K562 (cell line): ENCODE measurements around the gene VRK3. TPM values are rescaled to one million over a fixed set of nuclear protein-coding genes. Genes with fewer than 3 reads are reported as not detected.

Experiments
- ARHGAP35 ChIP-seq: fragments of 450-650 bp; IDR thresholded peaks from 2 replicates; pipeline ENCODE4 v1.6.1; 2018; ENCODE audit not compliant: partially characterized antibody
- BDP1 ChIP-seq: IDR thresholded peaks from 3 replicates; pipeline ENCODE4 v1.6.1; 2011; ENCODE audit not compliant: insufficient read length, insufficient read depth
- GATAD2B ChIP-seq: fragments of 450-650 bp; IDR thresholded peaks from 2 replicates; pipeline ENCODE4 v1.6.1; 2017; ENCODE audit warnings: mild to moderate bottlenecking, borderline replicate concordance
- HMGN3 ChIP-seq: IDR thresholded peaks from 2 replicates; pipeline ENCODE4 v1.6.1; 2011; ENCODE audit warnings: borderline replicate concordance, low read depth, mild to moderate bottlenecking, mixed read lengths, low read length; ENCODE audit not compliant: insufficient read length; ENCODE audit errors: extremely low read depth
- MTA2 ChIP-seq: fragments of 450-650 bp; IDR thresholded peaks from 2 replicates; pipeline ENCODE4 v1.6.1; 2016; ENCODE audit warnings: low read depth
- OTX1 ChIP-seq: fragments of 450-650 bp; formaldehyde crosslinking; IDR thresholded peaks from 2 replicates; pipeline ENCODE4 v1.4.0; 2022; ENCODE audit warnings: mild to moderate bottlenecking
- PHB ChIP-seq: fragments of 250-450 bp; sonication (Bioruptor Pico); IDR thresholded peaks from 2 replicates; pipeline ENCODE4 v1.5.0; 2021
- RBM15 ChIP-seq: fragments of 200-400 bp; formaldehyde crosslinking; IDR thresholded peaks from 2 replicates; pipeline ENCODE4 v1.6.1; 2018; ENCODE audit warnings: mild to moderate bottlenecking, low read length, moderate library complexity; ENCODE audit not compliant: insufficient read depth
- RBM17 ChIP-seq: fragments of 200-400 bp; formaldehyde crosslinking; IDR thresholded peaks from 2 replicates; pipeline ENCODE4 v1.6.1; 2017; ENCODE audit warnings: low read depth, mild to moderate bottlenecking, low read length, borderline replicate concordance
- SRSF9 ChIP-seq: fragments of 200-400 bp; formaldehyde crosslinking; IDR thresholded peaks from 2 replicates; pipeline ENCODE4 v1.6.1; 2017; ENCODE audit warnings: low read depth, low read length, borderline replicate concordance
- ZNF253 ChIP-seq: fragments of 250-450 bp; sonication (Bioruptor Pico); conservative IDR thresholded peaks from 2 replicates; pipeline ENCODE4 v1.6.1; 2021; ENCODE audit warnings: mild to moderate bottlenecking
- polyA plus RNA-seq, 8 experiments: library from polyadenylated mRNA; depleted of rRNA in 4 of 8; stranded (reverse) in 5 of 8; unstranded in 3 of 8; fragments of >200 nt; fragmentation: Nextera tagmentation in 2 of 8; fragmentation: Illumina TruSeq in 1 of 8; extraction: Ambion mirVana in 2 of 8; extraction: Trizol in 1 of 8; gene quantifications; 2 replicates each; pipeline versions ENCODE4 v1.2.1 to v1.2.3, GENCODE V29; 2011 to 2014; ENCODE audit warnings: inconsistent platforms in 1 of 8, missing spikeins in 1 of 8
- total RNA-seq, 7 experiments: library from RNA; depleted of rRNA in 6 of 7; stranded (reverse); fragments of >200 nt in 6 of 7; fragmentation: Illumina TruSeq in 2 of 7; extraction: Trizol in 2 of 7; gene quantifications; 2 replicates each; pipeline versions ENCODE4 v1.2.1 to v1.2.3, GENCODE V29; 2011 to 2021; ENCODE audit warnings: low replicate concordance in 1 of 7
- TF ChIP-seq, protein P1 (sequence below): IDR thresholded peaks from 2 replicates; pipeline ENCODE4 v1.6.1; 2011; ENCODE audit warnings: borderline replicate concordance, low read depth, mild to moderate bottlenecking, moderate library complexity, low read length; ENCODE audit not compliant: insufficient read depth, poor library complexity, severe bottlenecking
- TF ChIP-seq, protein P2 (sequence below): fragments of 450-650 bp; formaldehyde crosslinking; IDR thresholded peaks from 2 replicates; pipeline ENCODE4 v1.4.0; 2020; ENCODE audit warnings: mild to moderate bottlenecking, moderate library complexity
- TF ChIP-seq, protein P3 (sequence below), 2 experiments: fragments of 450-650 bp; IDR thresholded peaks; 2 replicates each; pipeline ENCODE4 v1.6.1; 2018; ENCODE audit warnings: mild to moderate bottlenecking in 2 of 2, low read depth in 1 of 2; ENCODE audit not compliant: partially characterized antibody in 2 of 2
- TF ChIP-seq, protein P4 (sequence below): sonication (generic); formaldehyde crosslinking; IDR thresholded peaks from 2 replicates; pipeline ENCODE4 v1.4.0; 2020; ENCODE audit warnings: mild to moderate bottlenecking, missing genetic modification reagents
- TF ChIP-seq, protein P5 (sequence below): fragments of 450-650 bp; formaldehyde crosslinking; IDR thresholded peaks from 2 replicates; pipeline ENCODE4 v1.4.0; 2022; ENCODE audit warnings: mild to moderate bottlenecking, moderate library complexity

The VRK3 gene
- total and polyA plus RNA-seq, 9 of the 15 experiments (the other 6 are each of a cell fraction or from before 2014, with no cell fraction given) = 25.6 to 94.3 (median 42.9) TPM

DNA sequence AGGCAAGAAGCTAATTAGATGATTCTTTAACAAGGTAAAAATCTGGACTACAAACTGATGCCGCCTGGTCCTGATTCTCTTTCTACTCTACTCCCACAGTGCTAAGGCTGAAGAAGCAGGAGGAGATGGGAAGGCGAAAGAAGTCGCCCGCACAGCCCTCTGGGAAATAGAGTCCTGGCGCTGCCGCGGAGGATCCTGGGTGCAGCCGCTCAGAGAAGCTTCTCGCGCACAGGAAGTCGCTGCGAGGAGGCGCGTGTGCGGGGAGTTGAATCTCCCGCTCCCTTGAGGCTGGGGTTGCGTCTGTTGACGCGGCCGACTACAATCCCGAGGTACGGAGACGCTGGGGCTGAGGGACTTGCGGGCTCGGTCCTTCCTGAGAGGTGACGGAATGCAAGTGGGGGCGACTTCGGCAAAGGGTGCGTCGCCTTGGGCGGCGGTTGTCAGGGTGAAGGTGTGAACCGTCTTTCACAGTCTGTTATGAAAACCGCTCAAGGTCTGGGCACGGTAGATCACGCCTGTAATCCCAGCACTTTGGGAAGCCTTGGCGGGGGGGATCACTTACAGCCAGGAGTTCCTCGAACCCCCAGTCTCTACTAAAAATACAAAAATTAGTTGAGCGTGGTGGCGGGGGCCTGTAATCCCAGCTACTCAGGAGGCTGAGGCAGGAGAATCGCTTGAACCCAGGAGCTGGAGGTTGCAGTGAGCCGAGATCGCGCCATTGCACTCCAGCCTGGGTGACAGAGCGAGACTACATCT is 800 bp upstream of the VRK3 start, which contains the start of gene ZNF473 (continued):
- TF ChIP-seq OTX1 (CRISPR knock-in tag) (no peak; the same call in 1 of the 2 replicates), RBM17 (no peak), PHB (CRISPR knock-in tag) (no peak), ARHGAP35 (no peak), GATAD2B (no peak), BDP1 (no peak), MTA2 (no peak), RBM15 (no peak), ZNF253 (no peak), HMGN3 (no peak), SRSF9 (no peak)
- TF ChIP-seq, protein P1, sequence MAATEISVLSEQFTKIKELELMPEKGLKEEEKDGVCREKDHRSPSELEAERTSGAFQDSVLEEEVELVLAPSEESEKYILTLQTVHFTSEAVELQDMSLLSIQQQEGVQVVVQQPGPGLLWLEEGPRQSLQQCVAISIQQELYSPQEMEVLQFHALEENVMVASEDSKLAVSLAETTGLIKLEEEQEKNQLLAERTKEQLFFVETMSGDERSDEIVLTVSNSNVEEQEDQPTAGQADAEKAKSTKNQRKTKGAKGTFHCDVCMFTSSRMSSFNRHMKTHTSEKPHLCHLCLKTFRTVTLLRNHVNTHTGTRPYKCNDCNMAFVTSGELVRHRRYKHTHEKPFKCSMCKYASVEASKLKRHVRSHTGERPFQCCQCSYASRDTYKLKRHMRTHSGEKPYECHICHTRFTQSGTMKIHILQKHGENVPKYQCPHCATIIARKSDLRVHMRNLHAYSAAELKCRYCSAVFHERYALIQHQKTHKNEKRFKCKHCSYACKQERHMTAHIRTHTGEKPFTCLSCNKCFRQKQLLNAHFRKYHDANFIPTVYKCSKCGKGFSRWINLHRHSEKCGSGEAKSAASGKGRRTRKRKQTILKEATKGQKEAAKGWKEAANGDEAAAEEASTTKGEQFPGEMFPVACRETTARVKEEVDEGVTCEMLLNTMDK = no peak
- TF ChIP-seq, protein P2, sequence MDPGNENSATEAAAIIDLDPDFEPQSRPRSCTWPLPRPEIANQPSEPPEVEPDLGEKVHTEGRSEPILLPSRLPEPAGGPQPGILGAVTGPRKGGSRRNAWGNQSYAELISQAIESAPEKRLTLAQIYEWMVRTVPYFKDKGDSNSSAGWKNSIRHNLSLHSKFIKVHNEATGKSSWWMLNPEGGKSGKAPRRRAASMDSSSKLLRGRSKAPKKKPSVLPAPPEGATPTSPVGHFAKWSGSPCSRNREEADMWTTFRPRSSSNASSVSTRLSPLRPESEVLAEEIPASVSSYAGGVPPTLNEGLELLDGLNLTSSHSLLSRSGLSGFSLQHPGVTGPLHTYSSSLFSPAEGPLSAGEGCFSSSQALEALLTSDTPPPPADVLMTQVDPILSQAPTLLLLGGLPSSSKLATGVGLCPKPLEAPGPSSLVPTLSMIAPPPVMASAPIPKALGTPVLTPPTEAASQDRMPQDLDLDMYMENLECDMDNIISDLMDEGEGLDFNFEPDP = no peak
- TF ChIP-seq, protein P3, sequence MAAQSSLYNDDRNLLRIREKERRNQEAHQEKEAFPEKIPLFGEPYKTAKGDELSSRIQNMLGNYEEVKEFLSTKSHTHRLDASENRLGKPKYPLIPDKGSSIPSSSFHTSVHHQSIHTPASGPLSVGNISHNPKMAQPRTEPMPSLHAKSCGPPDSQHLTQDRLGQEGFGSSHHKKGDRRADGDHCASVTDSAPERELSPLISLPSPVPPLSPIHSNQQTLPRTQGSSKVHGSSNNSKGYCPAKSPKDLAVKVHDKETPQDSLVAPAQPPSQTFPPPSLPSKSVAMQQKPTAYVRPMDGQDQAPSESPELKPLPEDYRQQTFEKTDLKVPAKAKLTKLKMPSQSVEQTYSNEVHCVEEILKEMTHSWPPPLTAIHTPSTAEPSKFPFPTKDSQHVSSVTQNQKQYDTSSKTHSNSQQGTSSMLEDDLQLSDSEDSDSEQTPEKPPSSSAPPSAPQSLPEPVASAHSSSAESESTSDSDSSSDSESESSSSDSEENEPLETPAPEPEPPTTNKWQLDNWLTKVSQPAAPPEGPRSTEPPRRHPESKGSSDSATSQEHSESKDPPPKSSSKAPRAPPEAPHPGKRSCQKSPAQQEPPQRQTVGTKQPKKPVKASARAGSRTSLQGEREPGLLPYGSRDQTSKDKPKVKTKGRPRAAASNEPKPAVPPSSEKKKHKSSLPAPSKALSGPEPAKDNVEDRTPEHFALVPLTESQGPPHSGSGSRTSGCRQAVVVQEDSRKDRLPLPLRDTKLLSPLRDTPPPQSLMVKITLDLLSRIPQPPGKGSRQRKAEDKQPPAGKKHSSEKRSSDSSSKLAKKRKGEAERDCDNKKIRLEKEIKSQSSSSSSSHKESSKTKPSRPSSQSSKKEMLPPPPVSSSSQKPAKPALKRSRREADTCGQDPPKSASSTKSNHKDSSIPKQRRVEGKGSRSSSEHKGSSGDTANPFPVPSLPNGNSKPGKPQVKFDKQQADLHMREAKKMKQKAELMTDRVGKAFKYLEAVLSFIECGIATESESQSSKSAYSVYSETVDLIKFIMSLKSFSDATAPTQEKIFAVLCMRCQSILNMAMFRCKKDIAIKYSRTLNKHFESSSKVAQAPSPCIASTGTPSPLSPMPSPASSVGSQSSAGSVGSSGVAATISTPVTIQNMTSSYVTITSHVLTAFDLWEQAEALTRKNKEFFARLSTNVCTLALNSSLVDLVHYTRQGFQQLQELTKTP (IDR thresholded peaks at IDR 0.05; ENCODE audit: low read depth in 1 of 2, partially characterized antibody in 2 of 2) = peak in 1 of 2 experiments; percentile 96
- TF ChIP-seq, protein P4, sequence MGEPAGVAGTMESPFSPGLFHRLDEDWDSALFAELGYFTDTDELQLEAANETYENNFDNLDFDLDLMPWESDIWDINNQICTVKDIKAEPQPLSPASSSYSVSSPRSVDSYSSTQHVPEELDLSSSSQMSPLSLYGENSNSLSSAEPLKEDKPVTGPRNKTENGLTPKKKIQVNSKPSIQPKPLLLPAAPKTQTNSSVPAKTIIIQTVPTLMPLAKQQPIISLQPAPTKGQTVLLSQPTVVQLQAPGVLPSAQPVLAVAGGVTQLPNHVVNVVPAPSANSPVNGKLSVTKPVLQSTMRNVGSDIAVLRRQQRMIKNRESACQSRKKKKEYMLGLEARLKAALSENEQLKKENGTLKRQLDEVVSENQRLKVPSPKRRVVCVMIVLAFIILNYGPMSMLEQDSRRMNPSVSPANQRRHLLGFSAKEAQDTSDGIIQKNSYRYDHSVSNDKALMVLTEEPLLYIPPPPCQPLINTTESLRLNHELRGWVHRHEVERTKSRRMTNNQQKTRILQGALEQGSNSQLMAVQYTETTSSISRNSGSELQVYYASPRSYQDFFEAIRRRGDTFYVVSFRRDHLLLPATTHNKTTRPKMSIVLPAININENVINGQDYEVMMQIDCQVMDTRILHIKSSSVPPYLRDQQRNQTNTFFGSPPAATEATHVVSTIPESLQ (CRISPR knock-in tag) = peak; percentile 99
- TF ChIP-seq, protein P5, sequence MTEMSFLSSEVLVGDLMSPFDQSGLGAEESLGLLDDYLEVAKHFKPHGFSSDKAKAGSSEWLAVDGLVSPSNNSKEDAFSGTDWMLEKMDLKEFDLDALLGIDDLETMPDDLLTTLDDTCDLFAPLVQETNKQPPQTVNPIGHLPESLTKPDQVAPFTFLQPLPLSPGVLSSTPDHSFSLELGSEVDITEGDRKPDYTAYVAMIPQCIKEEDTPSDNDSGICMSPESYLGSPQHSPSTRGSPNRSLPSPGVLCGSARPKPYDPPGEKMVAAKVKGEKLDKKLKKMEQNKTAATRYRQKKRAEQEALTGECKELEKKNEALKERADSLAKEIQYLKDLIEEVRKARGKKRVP (CRISPR knock-in tag) = peak; percentile 29
